Activated CD4-positive, CD25-positive, alpha-beta regulatory T cell (primary cell): ENCODE measurements around the gene DNLZ.

Source experiments
- DNase-seq, 4 experiments: peaks; one replicate each; lab custom pipeline; 2025; lab: John Stamatoyannopoulos, UW

DNLZ gene

DNA sequence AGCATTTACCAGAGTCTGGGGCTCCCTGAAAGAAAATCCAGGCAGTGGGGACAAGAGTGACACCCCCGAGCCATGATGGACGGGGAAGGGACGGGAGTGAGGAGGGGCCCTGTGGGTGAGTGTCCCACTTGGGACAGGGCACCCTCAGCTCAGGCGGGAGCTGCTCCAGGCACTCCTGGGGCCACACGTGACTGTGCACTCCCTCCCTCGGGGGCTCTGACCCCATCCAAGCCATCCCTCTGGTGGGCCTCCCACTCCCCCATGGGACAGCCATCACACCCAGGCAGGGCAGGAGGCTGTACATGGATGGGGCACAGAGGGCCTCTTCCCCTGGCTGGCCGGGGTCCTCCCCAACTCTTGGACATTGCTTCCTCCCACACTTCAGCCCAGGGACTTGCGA lies 12.9 kb upstream of the DNLZ start:
- no peak for DNase-seq

DNA sequence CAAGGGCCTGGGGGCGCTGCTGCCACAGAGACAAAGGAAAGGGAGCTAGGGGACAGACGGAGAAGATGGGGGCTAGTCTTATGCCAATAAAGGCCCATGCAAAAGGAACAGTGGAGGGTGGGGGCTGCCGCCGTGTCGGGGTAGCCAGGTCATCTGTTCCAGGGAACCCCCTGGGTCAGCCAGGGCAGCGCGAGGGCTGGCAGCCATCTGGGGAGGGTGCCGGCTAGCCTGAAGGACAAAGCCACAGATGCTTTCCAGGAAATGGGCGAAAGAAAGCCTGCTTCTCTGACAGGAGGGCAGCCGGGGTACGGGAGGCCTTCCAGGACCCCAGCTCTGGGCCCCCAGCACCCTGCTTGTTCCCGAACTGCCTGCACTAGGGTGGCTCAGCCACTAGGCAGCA lies 11.6 kb upstream of the DNLZ start:
- no peak for DNase-seq

DNA sequence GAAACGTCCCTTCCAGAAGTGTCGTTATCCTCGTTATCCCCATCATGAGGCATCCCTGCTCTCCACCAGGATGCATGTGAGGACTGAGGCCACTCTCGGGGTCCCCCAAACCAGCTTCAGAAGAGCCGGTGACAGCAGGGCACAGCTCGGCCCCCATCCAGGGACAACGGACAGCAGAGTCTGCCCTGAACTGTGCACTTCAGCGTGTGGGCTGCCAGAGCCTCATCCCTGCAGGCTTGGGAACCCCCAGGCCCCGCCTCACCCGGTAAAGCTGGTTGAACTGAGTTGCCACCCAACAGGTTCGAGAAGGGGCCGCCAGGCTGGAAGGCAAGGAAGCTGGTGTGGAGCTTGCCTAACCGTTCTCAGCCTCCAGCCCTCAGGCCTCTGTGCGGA lies 10.6 kb upstream of the DNLZ start:
- no peak for DNase-seq

DNA sequence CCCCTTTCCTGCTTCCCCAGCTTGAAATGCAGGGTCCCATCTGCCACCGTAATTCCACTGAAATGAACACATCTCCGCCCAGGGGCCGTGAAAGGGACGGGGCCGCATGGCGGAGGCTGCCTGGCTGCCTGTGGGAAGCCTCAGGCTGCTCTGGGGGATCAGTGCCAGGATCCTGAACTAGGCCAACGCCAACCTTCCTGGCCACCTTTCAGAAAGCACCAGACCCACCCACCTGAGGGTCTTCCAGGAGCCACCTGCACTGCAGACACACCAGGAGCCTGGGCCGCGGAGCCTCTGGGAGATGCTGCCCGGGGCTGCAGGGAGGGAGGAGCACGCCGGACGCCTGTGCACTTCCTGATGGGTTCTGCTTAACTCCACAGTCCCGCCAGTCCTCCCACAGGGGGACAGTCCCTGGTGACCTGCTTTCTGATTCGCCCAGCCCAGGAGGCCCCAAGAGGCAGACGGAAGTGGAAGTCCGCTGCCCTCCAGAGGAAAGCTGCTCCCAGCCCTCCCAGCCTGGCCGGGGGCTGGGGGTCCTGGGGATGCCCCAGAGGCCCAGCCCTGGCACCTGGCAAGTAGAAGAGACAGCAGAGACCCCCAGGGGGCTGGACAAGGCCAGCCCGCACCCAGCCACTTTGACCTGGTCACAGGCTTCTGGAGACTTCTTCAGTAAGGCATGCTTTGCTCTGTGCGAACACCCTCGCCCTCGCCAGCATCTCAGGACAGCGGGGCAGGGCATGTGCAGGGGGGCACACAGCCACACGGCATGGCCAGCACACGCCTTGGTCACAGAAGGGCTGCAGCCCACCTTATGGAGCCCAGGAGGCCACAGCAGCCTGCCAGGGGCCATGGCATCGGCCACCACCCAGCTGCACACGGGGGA lies 10.0 kb upstream of the DNLZ start, which contains the start of gene CARD9:
Gene CARD9, minus strand, starts transcription at position 370 of the 883 bp plus-strand sequence. CDS start 1,591 bp downstream, outside the sequence.
- no peak for DNase-seq

DNA sequence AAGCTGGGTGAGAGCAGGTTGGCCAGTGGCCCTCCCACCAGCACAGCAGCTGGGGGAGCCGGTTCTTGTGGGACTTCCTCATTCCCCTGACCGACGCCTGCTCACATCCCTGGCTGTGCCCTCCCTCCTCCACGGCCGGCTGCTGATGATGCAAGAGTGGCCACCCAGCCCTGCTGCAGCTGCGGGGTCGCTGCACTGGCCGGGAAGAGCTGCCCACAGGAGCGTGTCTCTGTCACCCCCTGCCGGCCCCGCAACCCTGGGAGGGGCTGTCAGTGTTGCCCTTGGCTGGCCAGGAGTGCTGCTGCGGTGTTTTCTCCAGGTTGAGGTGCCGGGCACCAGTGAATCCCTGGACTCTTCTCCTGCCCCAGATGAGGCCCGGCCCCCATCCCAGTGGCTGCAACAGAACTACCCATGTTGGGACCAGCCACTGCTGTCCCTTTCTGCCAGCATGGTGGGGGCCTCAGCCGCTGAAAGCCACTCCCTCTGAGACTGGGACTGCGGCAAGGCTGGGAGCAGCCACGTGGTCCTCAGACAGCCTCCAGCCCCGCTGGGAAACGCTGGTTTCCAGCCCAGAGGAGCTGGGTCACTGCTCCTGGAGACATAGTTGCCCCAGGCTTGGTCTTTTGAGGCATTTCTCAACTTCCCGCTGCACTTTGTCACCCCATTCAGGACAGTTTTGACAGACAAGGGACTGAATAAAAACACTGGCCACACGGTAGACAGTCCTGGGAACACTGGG lies 9.2 kb upstream of the DNLZ start:
- no peak for DNase-seq

DNA sequence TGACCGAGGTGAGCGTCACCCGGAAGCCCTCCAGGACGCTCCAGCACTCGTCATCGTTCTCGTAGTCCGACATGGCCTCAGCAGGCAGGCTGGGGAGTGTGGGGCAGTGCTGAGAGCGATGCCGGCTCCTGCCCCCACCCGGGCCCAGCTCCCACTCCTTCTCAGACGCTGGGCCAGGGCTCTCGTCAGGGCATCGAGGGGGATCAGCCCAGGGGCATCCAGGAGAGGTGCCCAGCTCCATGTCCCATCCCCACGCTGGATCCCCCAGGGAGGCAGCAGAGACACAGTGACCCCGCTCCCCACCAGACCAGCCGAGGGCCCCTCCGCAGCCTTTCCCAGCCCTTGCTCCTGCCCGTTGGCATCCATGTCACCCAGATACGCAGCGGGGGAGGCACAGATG lies 8.5 kb upstream of the DNLZ start:
- DNase-seq = no peak

DNA sequence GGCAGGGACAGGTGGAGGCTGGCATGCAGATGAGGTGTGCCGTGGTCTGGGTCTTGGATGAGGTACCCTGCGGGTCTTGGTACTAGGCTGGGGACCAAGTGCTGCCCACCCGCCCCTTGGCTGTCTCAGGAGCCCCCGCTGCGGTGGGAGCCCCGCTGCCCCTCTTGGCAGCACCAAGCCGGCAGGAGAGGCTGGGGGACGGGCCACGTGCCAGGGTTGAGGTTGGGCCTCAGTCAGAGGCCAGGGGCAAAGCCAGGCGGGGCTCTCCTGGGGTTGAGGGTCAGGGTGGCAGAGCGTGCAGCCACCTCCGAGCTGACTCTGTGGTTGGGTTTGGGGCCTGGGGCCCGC lies 8.0 kb upstream of the DNLZ start:
- DNase-seq = no peak

DNA sequence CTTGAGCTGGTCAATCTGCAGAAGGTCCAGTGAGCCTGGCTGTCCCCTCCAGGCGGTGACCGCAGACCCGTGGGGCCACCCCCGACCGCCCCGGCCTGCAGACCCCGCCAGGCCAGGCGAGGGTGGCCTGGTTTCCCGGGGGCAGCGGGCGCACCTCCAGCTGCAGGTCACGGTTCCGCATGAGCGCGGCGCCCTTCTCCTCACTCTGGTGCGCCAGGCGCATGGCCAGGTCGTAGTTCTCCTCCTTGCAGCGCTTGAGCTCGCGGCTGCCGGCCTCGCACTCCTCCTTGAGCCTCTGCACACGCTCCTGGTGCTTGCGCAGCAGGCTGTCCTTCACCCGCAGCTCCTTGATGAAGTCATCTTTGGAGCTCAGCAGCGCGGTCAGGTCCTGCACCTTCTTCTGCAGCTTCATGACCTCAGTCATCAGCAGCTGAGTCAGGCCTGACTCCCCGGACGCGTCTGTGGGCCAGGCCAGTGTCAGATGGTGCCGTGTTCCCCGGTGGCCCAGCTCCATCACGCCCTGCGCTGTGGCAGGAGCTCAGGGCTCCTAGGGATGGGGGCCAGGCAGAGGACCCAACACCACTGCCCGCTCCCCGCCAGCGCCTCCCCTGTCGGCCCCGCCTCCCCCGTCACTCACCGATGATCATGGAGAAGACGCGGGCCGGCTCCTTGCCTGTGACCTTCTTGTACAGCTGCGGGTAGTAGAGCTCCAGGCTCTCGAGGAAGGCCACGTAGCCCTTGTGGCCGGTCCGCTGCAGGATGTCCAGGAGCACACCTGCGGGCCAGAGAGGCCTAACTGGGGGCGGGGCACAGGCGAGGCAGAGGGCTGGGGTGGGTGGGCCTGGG lies 7.4 kb upstream of the DNLZ start:
- no peak for DNase-seq

DNA sequence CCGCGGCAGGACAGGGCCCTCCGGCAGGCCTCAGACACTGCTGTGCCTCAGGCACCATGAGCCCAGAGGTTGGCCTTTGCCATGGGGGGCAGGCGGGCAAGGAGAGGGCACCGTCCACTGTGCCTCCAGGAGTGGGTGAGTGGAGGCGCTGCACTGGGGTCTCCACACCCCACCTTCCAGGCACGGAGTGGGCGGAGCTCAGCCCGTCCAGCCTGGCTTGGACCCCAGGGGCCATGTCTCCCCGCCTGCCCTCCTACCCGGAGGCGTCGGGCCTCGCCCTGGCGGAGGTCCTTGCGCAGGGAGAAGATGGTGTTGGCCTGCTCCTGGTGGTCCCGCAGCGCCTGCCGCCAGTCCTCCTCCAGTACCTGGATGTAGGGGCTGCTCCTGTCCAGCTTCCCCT lies 6.5 kb upstream of the DNLZ start:
- no peak for DNase-seq

DNA sequence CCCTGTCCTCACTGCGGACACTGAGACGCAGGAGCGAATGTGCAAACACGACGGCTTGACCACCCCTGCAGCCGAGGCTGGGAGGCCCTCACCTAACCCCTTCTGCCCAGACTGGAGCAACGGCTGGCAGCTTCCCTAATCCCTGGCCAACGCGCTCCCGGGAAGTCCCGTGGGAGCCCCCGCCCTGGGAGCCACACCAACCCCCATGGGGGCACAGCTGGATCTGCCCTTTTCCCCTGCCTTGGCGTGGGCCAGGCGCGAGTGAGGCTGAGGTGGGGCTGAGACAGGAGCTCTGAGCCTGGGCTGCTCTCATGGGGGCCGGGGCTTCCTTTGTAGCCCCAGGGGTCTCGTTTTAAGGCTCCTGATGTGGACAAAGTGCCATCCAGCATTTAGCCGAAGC lies 4.6 kb upstream of the DNLZ start:
- no peak for DNase-seq

DNA sequence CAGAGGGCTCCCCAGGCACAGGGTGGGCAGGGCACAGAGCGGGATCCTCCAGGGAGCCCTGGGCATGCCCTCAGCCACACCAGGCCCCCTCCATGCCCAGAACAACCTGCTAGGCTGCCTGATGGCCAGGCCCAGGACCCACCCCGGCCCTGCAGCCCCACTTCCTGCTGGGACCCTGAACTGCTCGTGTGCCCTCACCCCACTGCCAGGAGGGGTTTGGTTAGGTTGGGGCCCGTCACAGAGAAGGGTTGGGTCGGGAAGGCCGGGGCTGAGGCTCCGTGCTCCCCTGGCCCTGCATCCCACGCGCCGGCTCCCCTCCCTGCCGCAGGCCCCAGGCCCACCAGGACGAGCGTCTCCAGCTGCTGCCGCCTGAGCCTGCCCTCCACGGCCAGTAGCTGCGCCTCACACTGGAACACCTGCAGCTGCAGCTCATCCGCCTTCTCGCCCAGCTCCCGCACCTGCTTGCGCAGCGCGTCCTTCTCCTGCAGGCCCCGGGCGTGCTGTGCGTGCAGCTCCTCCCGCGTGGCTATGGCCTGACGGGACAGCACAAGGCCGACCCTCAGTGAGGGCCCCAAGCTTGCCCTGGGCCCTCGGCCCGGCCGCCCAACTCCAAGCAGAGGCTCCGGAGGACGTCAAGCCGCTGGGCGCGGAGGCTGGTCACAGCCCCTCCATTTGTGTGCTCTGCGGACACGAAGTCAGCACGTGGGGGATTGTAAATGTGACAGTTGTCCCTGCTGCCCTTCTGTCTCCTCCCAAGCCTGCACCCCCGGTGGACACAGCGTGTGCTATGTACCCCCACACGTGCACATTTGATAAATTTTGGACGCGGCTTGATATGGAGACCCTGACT lies 4.0 kb upstream of the DNLZ start:
- no peak for DNase-seq

DNA sequence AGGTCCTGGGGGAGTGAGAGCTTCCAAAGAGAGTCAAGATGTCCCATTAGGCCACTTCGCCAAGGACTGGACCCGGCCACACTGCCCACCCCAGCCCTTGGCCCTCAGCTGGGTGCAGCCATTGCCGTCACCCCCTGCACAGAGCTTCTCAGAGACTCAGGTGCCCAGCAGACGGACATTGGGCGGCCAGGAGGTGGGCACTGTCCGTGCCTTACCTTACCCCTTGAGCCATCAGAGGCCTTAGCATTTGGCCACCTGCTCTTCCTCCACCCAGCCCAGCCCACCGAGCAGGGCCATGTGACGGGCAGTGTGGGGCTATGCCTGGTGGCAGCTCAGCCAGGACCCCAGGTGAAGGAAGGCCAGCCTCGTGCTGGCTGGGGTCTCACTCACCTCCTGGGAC lies 3.3 kb upstream of the DNLZ start:
- no peak for DNase-seq

DNA sequence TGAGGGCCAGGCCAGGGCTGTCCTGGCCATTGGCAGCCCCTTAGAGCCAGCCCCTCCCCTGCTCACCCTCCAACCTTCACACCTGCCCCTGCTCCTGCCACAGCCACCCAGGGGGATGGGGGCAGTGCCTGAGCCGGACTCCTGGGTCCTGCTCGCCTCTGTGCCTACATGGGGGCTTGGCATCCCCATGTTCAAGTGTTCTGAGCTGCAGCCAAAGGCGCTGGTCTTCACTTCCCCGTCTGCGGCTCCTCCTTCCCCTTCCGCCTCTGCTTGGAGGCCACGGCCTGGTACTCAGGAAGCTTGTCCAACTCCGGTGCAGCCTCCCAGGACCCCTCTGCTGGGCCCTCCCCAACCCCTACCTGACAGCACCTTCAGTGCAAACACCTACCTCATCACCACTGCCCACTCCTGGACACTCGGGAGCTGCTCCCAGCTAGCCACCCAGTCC lies 2.3 kb upstream of the DNLZ start:
- DNase-seq = no peak

DNA sequence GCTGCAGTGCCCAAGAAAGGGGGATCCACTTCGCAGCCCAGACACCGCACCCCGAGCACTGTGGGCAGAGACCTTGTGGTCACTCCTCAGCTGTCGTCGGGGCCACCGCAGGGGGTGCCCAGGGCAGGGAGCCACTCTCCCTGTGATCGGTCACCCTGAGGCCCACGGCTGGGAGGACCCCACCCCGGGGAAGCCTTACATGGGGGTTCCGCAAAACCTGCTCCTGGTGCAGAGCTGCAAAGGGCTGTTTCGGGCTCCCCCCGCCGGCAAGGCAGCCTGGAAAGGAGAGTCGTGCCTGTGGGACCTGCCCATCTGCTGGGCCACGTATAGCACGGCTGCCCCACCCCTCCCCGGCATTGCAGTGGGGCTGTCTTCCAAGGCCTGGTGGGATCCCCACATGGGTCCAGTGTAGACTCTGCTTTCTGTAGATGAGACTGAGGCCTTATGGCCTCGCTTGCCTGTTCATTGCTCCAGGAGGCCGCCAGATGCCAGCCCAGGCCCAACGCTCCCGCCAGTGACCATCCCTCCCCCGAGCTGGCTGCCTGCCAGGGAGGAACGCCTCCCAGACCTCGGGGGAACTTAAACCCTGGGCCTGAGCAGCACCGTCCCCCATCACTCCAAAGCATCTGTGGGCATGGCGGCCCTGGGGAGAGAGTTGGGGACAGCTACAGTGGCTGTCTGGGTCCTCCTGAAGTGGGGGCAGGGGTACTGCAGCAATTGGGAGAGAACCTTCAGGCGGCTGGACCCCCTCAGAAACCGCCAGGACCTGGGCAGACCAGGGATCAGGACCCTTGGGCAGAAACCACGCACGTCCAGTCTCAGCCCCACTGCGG lies 1.6 kb upstream of the DNLZ start:
- DNase-seq = no peak

DNA sequence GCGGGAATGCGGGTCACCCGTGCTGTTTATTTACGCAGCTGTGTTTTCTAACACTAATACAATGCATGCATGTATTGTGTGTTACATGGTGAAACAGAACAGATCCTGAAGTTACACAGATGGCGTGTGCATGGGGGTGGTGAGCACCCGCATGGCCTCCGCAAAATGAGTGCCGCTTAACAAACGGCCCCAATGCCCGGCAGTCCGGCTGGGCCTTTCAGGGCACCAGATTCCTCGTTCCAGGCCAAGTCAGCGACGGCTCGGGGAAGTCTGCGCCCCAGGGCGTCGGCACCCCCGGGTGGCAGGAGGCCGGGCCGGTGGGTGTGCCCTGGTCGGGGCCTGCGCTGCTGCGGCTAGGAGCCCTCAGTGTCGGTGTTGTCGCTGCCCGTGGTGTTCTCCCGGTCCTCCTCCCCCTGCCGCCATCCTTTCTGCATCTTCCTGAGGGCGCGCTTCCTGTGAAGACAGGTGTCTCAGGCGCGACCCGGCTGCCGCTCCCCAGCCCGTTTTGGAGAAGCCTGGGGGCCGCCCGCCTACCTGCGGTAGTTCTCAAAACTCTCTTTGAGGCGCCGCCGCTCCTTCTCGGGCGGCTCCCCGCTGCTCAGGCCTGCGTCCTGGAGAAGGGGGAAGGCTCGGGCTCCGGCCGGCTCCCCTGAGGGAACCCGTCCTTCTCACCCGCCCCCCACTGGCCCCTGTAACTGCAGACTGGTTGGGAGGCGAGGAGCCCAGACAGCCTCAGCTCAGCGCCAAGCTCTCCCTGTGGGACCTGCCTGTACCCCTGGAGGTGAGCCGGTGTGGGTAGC lies 605 bp upstream of the DNLZ start:
- no peak for DNase-seq

DNA sequence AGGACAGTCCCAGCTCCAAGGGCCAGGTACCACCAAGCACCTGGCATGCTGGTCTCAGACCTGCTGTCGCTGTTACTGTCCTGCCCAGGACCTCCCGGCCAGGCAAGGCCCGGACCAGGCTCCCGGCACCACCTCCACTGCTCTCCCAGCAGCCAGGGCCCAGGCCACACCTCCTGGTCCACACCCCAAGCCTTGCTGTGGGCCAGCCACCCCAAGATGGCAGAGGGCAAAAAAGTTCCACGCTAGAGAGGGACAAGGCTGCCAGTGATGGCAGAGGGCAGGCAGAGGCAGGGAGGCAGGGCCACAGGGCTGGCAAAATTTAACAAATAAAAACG lies 1.1 kb downstream of the DNLZ start:
- DNase-seq = no peak

DNA sequence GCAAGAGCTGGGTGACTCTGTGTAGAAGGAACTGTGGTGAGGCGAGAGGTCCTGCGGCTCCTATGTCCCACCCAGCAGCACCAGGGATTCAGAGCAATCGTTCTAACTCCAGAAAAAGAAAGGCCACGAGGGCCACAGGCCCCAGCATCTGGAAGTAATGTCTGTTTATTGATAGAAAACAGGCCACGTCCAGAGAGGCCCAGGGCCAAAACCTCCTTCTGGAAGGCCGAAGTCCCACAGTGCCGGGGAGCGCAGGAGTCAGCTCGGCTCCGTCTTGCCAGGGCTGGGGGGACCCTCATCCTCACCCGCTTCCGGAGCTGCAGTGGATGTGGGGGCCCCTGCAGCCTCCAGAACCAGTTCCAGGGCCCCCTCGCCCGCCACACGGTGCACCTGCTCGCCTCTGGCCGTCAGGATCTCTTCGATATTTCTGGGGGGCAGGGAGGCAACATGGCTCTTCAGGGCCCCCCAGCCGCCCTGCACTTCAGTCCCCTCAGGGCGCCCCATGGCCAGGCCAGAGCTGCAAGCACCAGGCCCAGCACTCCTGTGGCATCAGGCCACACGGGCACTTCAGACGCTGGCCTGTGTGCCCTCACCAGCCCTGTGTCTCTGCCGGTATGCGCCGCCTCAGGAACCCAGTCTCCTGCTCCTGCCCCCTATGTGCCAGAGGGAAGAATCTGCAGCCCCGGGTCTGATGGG lies 1.6 kb downstream of the DNLZ start:
- no peak for DNase-seq

DNA sequence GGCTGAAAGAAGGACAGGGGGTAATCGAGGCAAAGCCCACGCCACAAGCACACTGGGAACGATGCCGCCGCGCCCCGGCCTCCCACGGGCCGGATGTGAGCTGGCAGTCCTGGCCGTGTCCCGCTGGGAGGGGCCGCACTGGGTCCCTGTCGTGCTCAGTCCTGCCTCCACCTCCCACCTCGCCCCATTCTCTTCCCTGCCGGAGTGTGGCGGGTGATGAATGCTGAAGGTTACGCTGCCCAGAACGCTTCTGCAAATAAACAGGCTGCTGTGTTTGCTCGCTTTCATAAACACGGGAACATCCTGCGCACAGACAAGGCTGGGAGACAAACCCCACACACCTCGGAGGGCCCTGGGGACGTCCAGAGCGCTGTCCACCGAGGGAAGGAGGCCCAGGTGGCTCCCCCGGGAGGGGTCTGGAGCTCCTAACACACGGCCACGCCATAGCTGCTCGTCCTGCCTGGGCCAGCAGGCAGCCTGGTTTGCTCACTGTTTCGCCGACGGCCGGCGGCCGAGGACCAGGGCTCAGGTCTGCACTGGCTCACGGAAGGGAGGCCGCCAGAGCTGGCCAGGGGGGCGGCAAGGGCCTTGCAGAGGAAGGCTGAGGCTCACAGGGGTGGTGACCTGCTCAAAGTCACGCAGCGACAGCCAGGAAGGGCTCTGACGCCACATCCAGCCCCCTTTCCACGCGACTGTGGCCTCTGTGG lies 2.3 kb downstream of the DNLZ start:
- no peak for DNase-seq
